Fibroblast of skin of left quadriceps (primary cell): ENCODE measurements around the gene MMP25.
A peak's percentile ranks its signal among the peaks of the same experiment; 100 is the strongest.

Source experiments
- DNase-seq, 2 experiments: peaks; one replicate each; pipeline ENCODE4 v3.0.0-alpha.2; 2013; ENCODE audit warnings: low read depth in 2 of 2

MMP25 gene

GRCh38 chr16:3095869-3096268, 49.5 kb downstream of the MMP25 start:
- DNase-seq: no peak

- no peak for DNase-seq
These were observed 50.0 kb downstream of the MMP25 start for GRCh38 chr16:3096362-3096761.

- no peak for DNase-seq
These were observed 50.9 kb downstream of the MMP25 start for GRCh38 chr16:3097266-3097665.

GRCh38 chr16:3098459-3099394, 52.4 kb downstream of the MMP25 start, which contains the start of gene ZSCAN10:
ZSCAN10 (minus strand) TSS chr16:3099294; CDS start chr16:3092937, 6,357 bp downstream.
- no peak for DNase-seq

GRCh38 chr16:3099395-3099731, 53.0 kb downstream of the MMP25 start:
- no peak for DNase-seq

- DNase-seq: peak; percentile 72 to 73
These were observed 53.6 kb downstream of the MMP25 start for GRCh38 chr16:3099732-3100499.

GRCh38 chr16:3101018-3101840, 54.9 kb downstream of the MMP25 start:
- no peak for DNase-seq

GRCh38 chr16:3101841-3102470, 55.6 kb downstream of the MMP25 start:
- DNase-seq: no peak

- DNase-seq: peak; percentile 80 to 82
These were observed 60.0 kb downstream of the MMP25 start for GRCh38 chr16:3106205-3106928.
